Head of caudate nucleus (tissue), 42 donors: ENCODE measurements around the gene PLEKHN1.
"Not testable (repeated sequence)": the region's sequence is repeated elsewhere in the genome, so short reads cannot be mapped to it uniquely, and the experiment has no call there.

Experiments used
- DNase-seq, 42 donors: peaks; one replicate each; pipeline versions ENCODE4 v3.0.0 to v3.0.0-alpha.2; 2020 to 2021; ENCODE audit warnings: mixed read lengths in 7 of 42
- intact Hi-C: fragments of 100-400 bp; cut with DNase I; formaldehyde crosslinking; loops from one replicate; pipeline ENCODE4 v1.15.0; 2022

Gene PLEKHN1

GRCh38 chr1:1014799-1015681 is 48.8 kb downstream of the PLEKHN1 start:
- intact Hi-C loops, result no loop called here
- DNase-seq, result peak in 6 of 42 donors; percentile 3 to 63 (median 38)

- DNase-seq, intact Hi-C loops: not testable (repeated sequence)
Observed at GRCh38 chr1:1017397-1018320, 51.4 kb downstream of the PLEKHN1 start.

- intact Hi-C loops, DNase-seq: not testable (repeated sequence)
Observed at GRCh38 chr1:1018321-1018685, 52.0 kb downstream of the PLEKHN1 start.

- intact Hi-C loops, result no loop called here
Observed at GRCh38 chr1:1019122-1019999, 53.1 kb downstream of the PLEKHN1 start.

GRCh38 chr1:1020000-1020404 is 53.7 kb downstream of the PLEKHN1 start, which contains the start of gene AGRN:
Gene AGRN (plus strand): TSS chr1:1020120. CDS start chr1:1020173, 53 bp downstream.
- intact Hi-C loops, result no loop called here
- DNase-seq, result peak in 17 of 42 donors; percentile 41 to 80 (median 58)

More at GRCh38 chr1:1019122-1019999, 53.1 kb downstream of the PLEKHN1 start:
- DNase-seq, result peak; percentile 47 to 94 (median 86)

GRCh38 chr1:1020415-1021009 is 54.2 kb downstream of the PLEKHN1 start:
- peak in 13 of 42 donors; percentile 13 to 59 (median 44) for DNase-seq
- intact Hi-C loops, result no loop called here

- intact Hi-C loops, result no loop called here
- peak in 6 of 42 donors; percentile 4 to 68 (median 40) for DNase-seq
Observed at GRCh38 chr1:1021010-1021919, 55.0 kb downstream of the PLEKHN1 start.

GRCh38 chr1:1021920-1022259 is 55.6 kb downstream of the PLEKHN1 start:
- intact Hi-C loops, result no loop called here
- DNase-seq, result peak in 1 of 42 donors; percentile 3

- peak in 1 of 42 donors; percentile 4 for DNase-seq
- intact Hi-C loops, result no loop called here
Observed at GRCh38 chr1:1022302-1023009, 56.2 kb downstream of the PLEKHN1 start.

GRCh38 chr1:1023700-1024099 is 57.4 kb downstream of the PLEKHN1 start:
- DNase-seq, result peak in 3 of 42 donors; percentile 18 to 57 (median 43)
- intact Hi-C loops, result no loop called here

GRCh38 chr1:1024149-1024770 is 58.0 kb downstream of the PLEKHN1 start:
- intact Hi-C loops, result no loop called here
- DNase-seq, result no peak

- peak in 28 of 42 donors; percentile 26 to 83 (median 58) for DNase-seq
- intact Hi-C loops, result no loop called here
Observed at GRCh38 chr1:1024771-1025699, 58.8 kb downstream of the PLEKHN1 start.
